Hindlimb muscle (tissue), 1 donor: ENCODE measurements around the gene TFIP11. TPM values are rescaled to one million over a fixed set of nuclear protein-coding genes. Genes with fewer than 3 reads are reported as not detected.

Source experiments
- DNase-seq: peaks from one replicate; pipeline ENCODE4 v3.0.0-alpha.2; 2013
- polyA plus RNA-seq: library from polyadenylated mRNA; unstranded; fragments of 120-200 nt; gene quantifications from one replicate; pipeline ENCODE4 v1.2.1, GENCODE V29; 2013; ENCODE audit not compliant: insufficient read length

The TFIP11 gene
- polyA plus RNA-seq, 1 donor, result 23.1 TPM

DNA sequence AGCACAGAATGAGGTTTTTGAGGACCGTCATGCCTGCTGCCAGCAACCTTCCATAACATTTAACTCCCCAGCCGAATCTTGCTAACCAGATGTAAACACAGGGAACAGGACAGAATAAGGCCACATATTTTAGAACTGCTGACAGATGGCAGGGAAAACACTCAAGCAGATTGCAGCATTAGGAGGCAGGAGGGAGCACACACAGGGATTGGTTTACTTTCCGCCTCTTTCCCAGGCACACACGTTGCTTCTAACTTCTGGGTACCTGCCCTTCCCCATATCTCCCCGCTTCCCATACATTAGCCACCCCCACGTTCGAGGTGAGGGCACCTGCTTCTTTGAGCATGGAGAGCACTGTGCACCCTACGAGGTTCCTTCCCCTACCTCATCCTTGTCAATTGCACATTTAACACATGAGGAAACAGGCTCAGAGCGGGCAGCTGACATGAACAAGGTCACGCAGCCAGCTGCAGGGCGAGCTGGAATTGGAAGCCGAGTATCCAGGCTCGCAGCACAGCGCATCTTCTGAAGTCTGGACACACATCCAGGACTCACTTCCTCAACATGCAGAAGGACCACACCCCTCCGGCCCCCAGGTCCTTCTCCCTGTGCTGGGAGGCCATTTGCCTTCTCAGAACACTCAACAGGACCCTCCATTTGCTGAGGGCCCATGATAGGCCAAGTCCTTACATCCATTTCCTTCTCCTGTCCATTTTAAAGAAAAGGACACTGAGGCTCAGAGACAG is 64.5 kb downstream of the TFIP11 start:
- no peak for DNase-seq

DNA sequence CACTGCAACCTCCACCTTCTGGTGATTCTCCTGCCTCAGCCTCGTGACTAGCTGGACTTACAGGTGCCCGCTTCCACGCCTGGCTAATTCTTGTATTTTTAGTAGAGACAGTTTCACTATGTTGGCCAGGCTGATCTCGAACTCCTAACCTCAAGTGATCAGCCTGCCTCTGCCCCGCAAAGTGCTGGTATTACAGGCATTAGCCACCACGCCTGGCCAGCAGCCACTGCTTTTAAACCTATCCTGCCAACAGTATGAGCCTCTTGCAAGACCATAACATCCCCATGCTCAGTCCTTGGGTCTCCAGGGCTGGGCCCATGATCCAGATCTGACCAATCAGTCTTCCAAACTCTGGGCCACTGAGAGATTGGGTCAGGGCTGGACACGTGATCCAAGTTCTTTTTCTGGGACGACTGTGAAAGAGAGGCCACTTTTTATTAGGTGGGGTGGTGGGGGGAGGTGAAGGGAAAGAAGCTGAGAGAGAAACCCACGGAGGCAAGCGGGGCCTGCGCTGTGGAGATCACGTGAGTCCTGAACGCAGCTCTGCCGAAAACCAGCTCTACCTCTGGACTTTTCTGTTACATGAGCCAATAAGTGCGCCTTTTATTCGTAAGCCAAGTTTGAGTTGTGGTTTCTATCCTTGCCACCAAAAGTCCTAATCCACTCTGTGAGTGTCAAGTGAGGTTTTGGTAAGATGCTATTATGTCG is 65.3 kb downstream of the TFIP11 start:
- DNase-seq, result no peak

DNA sequence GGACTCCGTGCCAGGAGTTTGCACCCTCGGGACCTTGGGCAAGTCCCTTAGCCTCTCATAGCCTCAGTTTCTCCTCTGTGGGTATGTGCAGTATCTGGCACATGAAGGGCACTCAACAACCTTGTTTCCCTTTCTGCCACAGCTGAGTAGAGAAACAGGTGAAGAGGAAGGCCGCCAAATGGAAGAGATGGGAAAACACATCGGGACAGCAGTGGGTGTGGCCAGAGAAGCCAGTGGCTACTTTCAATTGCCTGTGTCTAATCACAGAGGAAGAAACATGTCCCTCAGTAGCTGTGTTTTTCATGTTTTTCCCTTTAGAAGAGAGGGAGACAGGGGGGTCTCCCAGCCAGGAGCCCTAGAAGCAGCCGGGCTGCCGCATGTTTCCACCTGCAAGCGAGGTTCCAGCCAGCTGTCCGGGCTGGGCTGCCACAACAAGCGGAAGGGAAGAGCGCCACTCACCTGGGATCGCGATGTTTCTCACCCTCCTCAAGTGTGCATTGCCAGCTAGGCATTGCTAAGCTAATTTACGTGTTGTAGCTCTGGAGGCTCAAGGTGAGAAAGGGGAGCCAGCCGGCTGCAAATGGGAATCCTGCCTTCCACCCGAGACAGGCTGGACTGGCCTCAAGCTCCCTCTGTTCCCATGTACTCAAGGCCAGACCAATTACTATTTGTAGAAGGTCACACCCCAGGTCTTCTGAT is 66.5 kb downstream of the TFIP11 start:
- no peak for DNase-seq

DNA sequence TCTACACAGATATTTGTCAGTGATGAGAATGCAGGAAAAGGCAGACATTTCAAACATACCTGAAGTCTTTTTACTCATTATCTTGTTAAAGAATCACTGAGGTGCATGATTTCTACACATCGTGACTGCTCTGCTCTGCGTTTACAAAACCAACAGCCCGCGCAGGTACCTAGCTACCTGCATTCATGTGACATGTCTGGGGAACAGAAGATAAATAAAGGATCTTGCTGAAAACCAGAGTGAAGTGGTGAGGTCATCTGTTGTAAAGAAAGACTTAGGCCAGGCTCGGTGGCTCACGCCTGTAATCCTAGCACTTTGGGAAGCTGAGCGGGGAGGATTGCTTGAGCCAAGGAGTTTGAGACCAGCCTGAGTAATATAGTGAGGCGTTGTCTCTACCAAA is 67.5 kb downstream of the TFIP11 start:
- DNase-seq, result no peak

DNA sequence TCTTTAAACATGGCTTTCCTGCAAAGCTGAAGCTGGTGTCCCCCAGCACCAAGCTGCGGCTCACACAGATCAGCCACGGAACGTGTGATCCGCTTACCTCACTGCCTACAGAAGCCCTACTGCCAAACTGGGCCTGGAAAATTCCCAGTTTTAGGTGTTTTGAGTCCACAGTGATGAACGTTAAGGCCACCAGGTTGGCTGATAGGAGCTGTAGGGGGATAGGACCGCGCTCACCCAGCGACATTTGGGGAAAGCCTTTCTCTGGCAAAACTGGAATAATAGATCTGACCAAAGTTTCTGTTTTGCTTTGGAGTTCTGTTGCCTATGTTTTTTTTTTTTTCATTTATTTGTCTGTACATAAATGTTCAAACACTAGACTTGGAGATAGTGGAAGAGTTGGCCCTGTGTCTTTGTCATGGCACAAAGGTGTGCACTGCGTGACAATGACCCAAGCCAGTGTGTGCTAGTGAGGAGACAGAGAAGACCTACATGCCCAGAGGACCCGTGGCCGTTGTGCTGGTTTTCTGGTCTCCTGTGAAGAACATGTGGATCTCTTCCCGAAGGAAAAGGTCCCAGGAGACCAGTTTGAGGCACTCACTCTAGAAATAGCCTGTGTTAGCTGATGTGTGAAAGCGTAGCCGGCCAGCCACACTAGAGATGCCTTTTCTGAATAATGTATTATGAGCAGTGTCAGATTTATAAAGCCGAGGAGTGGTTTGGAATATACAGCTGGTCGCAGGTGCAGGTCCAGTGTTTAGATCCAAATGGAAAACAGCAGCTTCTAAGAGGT is 68.2 kb downstream of the TFIP11 start:
- no peak for DNase-seq

DNA sequence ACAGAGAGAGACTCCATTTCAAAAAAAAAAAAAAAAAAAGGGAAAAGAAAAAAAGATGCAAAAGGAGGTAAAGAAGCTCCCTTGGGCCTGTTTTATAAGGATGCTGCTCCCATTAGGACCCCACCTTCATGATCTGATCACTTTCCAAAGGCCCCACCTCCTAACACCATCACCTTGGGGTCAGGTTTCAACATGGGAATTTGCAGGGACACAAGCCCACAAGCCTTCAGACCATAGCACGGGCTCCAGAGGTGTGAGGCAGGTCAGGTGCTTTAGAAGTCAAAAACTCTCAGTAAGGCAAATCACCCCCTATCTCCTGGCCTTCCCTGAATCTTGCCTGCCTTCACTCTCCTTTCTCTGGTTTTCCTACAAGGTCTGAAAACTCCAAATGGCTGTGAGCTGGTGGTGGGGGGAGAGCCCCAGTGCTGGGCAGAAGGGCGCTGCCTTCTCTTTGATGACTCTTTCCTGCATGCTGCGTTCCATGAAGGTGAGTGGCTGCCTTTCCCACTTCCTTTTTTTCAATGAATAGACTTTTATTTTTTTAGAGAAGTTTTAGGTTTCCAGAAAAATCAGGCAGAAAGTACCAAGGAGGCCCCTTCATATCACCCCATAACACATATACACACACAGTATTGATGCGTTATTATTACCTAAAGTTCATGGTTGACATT is 70.1 kb downstream of the TFIP11 start:
- no peak for DNase-seq

Other genes starting within 250 kb of the TFIP11 start
- 0.57 TPM for gene ASPHD2, start 83.2 kb downstream of the TFIP11 start, polyA plus RNA-seq
- 18.0 TPM for gene HPS4, start 28.7 kb downstream of the TFIP11 start, polyA plus RNA-seq
- 21.5 TPM for gene SRRD, start 28.6 kb downstream of the TFIP11 start, polyA plus RNA-seq
- 7.2 TPM for gene TPST2, start 77.7 kb upstream of the TFIP11 start, polyA plus RNA-seq
- gene CRYBB1, start 105.6 kb upstream of the TFIP11 start, polyA plus RNA-seq, result 1.1 TPM
- not detected for gene CRYBA4, start 109.5 kb upstream of the TFIP11 start, polyA plus RNA-seq
- gene MIAT, start 145.1 kb upstream of the TFIP11 start, polyA plus RNA-seq, result 0.13 TPM